GM12873 (cell line): ENCODE measurements around the gene SLC6A11.

ENCODE experiments used
- CTCF ChIP-seq: IDR thresholded peaks from 2 replicates; pipeline ENCODE4 v1.5.1; 2012; ENCODE audit warnings: low read depth, mild to moderate bottlenecking, moderate library complexity, low read length, control low read depth; ENCODE audit not compliant: insufficient read depth; ENCODE audit errors: missing control alignments

The SLC6A11 gene

GRCh38 chr3:10956531-10956930 is 140.5 kb downstream of the SLC6A11 start:
- TF ChIP-seq CTCF = no peak

- no peak for TF ChIP-seq CTCF
These were observed 141.0 kb downstream of the SLC6A11 start for GRCh38 chr3:10956986-10957385.

- no peak for TF ChIP-seq CTCF
These were observed 142.1 kb downstream of the SLC6A11 start for GRCh38 chr3:10957976-10958749.

GRCh38 chr3:10960255-10960654 is 144.2 kb downstream of the SLC6A11 start:
- TF ChIP-seq CTCF = no peak

GRCh38 chr3:10961921-10962320 is 145.9 kb downstream of the SLC6A11 start:
- no peak for TF ChIP-seq CTCF

- no peak for TF ChIP-seq CTCF
These were observed 146.5 kb downstream of the SLC6A11 start for GRCh38 chr3:10962481-10963036.

- TF ChIP-seq CTCF = no peak
These were observed 148.6 kb downstream of the SLC6A11 start for GRCh38 chr3:10964537-10965167.
